ENCODE data around the gene PLXNB2.
A peak's percentile ranks its signal among the peaks of the same experiment; 100 is the strongest.
"Not testable (repeated sequence)": the region's sequence is repeated elsewhere in the genome, so short reads cannot be mapped to it uniquely, and the experiment has no call there.

The PLXNB2 gene

DNA sequence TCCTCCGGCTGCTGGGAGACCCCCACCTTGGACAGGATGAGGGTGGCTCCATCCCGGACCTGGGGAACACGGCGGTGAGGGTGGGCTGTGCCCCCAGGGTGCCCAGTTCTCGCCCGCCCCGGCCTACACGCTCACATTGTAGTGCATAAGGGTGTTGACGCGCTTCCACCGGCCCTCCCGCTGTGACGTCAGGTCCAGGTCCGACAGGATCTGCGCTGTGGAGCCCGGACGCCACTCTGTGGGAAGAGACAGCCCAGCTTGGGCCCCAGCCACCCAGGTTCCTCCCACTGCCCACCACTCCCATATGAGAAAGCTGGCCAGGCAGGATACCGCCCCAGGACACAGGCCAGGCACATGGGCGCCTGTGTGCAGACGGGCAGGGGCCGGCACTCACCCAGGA, 29.0 kb downstream of the PLXNB2 start:
- no peak for DNase-seq

DNA sequence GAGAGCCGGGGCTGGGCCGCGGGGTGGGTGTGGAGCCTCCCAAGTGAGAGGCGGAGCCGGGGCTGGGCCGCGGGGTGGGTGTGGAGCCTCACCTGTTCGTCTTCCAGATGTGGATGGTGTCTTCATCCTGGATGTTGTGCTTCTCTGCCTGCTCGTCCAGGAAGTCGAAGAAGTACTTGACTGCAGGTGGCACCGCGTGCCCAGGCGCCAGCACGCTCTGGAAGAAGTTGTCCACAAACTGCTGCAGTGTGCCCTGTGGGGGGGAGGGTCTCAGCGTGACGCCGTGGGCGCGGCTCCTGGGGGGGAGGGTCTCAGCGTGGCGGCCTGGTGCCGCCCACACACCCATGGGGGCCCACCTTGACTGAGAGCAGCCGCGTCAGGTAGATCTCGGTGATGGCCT, 29.7 kb downstream of the PLXNB2 start:
- DNase-seq, result no peak

DNA sequence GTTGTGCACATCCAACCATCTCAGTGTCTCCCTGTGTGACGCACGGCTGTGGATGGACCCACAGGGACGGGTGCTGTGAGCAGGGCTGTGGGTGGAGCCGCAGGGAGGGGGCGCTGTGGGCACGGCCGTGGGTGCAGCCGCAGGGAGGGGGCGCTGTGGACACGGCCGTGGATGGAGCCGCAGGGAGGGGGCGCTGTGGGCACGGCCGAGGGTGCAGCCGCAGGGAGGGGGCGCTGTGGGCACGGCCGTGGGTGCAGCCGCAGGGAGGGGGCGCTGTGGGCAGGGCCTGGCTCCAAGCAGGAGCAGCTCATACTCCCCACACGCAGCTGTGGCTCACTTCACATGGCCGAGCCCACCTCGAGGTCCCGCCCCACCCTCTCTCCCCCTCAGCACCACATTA, 31.3 kb downstream of the PLXNB2 start:
- DNase-seq, result no peak

DNA sequence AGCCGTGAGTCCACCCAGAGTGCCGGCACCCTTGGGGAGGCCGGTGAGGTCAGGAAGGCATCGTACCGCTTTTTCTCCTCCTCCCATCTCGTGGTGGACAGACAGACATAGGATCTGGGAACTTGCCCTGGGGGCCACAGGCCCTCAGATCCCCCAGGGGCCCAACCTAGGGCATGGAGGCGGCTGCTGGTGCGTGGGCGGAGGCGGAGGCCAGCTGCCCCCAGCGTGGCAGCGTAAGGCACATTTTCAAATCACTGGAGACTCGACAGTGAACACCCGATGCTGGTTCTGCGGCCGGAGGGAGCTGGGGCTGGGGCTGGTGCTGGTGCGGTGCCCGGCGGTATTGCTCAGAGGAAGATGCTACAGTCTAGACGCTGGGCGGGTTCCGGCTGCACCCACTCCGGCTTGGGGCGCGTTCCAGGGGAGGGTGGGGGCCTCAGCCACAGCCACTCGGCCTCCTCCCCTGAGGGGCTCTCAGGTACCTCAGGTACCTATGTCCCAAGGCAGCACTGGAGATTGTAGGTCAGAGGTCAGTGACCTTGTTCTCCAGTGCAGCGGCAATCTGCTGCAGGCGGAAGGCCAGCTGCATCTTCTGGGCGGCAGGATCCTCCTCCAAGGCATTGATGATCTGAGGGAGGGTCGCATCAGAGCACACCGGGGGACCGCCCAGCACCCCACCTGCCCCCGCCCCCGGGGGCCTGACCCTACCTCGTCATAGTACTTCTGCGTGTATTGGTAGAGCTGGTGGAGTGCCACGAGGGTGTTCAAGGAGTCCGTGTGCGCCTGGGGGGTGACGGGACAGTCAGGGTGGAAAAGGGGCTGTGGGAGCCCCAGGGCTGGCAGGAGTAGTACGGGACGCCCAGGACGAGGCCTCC, 32.0 kb downstream of the PLXNB2 start:
- DNase-seq, result no peak

DNA sequence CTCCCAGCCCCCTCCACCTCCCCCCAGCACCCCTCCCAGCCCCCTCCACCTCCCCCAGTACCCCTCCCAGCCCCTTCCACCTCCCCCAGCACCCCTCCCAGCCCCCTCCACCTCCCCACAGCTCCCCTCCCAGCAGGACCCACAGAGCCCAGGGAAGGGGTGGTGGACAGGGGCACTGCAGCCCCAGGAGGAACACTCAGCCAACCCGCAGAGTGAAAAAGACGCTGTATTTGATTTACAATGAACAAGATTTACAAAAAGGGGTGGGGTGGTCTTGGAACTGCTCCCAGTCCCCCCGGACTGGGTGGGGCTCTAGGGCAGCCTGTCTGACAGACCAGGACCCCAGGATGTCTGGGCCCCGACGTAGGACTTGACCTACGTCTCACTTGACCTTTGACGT, 32.7 kb downstream of the PLXNB2 start:
- no peak for DNase-seq

DNA sequence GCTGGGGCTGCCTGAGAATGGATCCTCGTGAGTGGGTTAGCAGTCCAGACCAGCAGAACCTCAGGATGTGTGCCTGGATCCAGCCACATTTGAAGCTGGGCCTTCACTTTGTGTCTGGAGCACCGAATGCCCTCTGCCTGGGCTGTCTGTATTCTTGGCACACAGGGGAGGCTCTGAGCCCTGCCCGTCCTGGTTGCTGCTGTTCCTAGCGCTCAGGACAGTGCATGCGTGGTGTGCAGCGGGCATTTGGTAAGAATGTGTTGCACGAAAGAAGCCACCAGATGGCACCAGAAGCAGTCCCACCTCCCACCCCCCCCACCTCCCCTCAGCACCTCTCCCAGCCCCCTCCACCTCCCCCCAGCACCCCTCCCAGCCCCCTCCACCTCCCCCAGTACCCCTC, 33.1 kb downstream of the PLXNB2 start:
- no peak for DNase-seq

DNA sequence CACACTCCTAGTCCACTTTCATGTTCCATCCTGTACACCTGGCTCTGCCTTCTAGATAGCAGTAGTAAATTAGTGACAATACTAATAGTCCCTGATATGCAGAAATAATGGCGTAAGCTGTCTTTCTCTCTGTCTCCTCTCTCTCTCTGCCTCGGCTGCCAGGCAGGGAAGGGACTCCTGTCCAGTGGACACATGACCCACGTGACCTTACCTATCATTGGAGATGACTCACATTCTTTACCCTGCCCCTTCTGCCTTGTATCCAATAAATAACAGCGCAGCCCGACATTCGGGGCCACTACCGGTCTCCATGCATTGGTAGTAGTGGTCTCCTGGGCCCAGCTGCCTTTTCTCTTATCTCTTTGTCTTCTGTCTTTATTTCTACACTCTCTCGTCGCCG, 33.7 kb downstream of the PLXNB2 start:
- DNase-seq, result not testable (repeated sequence)

DNA sequence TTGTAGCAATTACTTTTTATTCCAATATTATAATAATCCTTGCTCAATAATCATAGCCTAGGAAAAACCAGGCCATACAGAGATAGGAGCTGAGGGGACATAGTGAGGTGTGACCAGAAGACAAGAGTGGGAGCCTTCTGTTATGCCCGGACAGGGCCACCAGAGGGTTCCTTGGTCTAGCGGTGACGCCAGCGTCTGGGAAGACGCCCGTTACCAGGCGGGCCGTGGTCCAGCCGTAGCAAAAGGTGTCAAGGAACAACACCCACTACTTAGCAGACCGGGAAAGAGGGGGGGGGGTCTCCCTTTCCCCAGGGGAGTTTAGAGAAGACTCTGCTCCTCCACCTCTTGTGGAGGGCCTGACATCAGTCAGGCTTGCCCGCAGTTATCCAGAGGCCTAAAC, 34.1 kb downstream of the PLXNB2 start:
- DNase-seq, result not testable (repeated sequence)

DNA sequence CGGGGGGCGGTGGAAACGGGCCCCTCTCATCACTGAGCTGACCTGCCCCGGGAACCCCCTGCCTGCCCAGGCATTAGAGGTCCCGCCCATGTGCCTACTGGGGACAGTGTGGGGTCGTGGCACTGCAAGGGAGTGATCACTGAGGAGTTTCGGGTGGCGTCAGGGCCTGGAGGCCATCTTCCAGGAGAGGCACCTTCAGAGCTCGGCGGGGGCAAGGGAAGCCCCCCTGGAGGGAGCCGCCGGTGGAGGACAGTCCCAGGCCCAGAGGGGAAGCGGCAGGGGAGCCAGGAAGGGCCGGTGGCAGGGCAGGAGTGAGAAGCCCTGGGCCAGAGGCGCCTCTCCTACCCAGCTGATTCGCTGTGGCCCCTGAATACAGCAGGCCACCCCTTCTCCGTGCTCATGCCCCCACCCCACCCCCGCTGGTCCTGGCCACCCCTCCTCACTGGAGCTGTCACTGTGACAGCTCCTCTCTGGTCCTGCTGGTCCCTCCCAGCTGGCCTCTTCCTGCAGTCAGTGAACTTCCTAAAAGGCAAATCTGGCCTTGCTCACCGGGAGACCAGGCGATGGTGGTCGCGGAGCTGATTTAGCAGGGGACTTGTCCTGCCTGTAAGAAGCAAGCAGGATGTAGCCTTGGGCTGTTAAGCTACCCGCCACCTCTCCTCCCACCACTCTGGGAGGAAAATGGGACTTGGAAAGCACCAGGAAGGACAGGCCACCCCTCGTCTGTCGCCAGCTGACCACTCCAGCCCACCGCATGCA, 35.2 kb downstream of the PLXNB2 start:
- DNase-seq, result no peak

DNA sequence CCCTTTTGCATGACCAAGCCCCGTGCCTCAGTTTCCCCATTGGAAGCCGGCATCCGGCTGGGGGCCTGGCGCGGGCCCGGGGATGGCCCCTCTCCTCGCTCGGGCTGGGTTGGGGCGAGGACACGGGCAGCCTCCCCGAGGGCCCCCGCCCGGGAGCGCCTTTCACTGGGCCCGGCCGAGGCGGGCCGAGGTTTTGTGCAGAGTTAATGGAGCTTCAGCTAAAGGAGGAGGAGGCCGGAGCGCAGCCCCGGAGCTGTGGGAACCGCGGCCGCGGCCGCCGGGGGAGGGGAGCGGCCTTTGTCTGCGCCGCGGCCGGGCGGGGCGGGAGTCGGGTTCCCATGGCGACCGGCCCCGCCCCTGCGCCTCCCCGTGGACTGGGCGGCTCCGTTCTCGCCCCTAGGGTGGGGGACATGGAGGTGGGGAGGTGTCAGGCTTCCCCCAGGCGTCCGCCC, 35.9 kb downstream of the PLXNB2 start:
- peak; percentile 13 for DNase-seq

DNA sequence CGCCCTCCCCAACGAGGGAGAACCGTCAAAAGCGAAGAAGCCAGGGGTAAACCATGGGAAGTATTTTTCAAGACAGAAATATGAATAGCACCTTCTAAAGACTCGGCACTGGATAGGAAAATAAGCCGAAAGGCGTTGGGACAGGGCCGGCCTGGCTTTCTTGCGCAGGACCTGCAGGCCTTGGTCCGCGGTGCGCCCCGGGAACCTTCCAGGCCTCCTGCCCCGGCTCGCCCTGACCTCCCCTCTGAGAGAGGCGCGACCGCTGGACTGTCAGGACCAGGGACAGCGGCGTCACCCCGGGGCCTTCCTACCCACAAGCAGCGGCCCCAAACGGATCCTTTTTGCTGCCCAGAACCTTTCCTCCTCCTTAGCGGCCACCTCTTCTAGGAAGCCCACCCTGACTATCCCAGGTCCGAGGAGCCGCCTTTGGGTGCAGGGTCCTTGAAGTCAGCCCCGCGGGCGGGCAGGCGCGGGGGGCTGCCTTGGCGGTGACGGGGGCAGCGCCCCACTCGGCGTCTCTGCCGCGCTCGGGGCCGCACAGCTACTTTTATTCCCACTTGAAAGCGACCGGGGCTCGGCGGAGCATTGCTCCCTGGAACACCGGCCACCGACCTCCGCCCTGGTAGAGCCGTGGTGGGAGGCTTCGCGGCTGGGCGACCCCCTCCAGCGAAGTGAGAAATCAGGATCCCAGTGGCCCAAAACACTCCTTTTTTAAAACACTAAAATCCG, 36.6 kb downstream of the PLXNB2 start:
- no peak for DNase-seq

DNA sequence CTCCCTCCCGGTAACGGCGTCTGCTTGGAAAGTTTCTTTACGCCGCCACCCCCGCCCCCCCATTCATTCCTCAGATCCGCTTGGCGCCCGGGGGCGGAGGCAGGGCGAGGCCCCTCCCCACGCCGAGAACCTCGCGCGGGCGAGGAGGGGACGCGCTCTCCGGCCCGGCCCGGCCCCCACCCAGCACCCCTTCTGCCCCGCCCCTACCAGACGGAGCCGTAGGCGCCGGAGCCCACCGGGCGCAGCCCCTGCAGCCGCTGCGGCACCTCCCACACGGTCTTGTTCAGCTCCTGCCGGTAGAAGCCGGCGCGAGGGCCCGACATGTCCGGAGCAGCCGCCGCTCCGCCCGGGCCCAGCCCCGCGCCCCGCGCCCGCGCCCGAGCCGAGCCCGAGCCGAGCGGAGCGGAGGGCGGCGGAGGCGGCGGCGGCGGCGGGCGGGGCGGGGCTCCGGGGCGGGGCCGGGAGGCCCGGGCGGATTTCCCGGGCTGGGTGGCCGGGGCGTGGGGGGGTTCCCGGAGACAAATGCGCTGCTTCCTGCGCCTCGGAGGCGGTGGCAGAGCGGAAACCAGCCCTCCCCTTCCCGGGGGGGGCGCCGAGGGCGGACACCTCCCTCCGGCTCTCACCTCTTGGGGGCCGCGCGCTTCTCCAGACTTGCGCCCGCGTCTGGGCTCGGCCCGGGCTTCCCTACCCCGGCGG, 37.3 kb downstream of the PLXNB2 start, which contains the start of gene MAPK11:
Gene MAPK11 (minus strand): TSS at position 411 of the 696 bp plus-strand sequence. CDS start 88 bp downstream, at position 323.
- DNase-seq, result peak; percentile 22

DNA sequence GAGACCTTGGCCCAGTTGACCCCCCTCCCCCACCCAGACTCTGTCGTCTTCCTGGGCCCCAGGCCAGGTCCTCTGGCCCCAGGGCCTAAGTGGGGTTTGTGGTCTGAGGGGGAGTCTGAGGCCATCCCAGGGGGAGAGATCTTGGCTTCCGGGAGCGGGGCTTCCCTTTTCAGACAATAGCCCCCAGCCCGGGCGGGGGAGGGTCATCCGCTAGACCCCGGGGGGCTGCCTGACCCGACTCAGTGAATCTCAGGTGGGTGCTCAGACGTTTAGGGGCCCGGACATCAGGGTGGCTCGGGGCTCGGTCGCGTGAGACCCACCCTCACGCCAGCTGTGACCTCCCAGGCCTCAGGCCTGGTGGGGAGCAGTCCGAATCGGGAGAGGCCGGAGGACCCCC, 37.9 kb downstream of the PLXNB2 start:
- DNase-seq, result no peak

DNA sequence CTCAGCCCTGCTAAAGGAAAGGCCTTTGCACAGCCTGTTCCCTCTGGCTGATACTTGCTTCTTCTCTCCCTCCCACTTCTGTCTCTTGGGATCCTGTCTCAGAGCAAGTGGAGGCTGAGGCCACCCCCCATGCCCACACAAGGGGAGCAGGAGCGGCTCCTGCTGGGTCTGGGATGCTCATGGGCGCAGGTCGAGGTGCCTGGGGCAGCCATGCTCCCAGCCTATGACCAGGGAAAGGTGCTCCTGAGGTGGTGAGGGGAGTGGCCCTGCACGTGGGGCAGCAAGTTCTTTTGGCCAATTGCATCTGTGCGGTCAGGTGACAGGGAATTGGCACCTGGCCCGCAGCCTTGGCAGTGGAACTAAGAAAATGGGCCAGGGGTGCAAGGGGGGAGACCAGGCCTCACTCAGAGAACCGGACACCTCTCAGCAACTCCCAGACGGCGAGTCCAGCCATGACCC, 38.8 kb downstream of the PLXNB2 start:
- no peak for DNase-seq

DNA sequence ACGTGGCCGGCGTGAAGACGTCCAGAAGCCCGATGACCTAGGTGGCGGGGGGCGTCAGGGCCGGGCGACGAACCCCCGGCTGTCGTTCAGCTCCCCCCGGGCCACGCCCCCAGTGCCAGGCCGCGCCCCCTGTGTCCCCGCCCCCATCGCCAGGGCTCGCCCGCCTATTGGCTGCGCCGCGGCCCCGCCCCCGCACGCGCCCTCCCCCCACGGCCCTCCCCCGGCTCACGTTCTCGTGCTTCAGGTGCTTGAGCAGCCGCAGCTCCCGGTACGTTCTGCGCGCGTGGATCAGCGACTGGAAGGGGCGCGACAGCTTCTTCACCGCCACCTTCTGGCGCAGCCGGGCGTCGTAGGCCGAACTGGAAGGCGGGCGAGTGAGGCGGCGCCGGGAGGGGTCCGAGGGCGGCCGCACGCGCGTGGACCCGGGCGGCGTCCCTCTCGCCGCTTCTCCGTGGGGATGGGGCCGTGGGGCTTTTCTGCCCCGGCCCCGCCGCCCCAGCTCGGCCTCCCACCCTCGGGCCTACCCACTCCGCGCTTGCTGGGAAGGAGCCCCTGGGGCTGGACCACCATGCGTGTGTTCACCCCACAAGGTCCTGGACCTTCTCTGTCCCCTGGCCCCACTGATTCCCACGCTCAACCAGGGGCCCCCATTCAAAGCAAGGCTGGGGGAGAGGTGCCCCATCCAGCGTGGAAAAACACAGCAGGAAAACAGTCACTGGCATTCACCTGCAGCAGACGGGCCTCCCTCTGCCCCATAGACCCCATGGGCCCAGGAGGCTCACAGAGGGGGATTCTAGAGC, 39.7 kb downstream of the PLXNB2 start:
- DNase-seq, result no peak

DNA sequence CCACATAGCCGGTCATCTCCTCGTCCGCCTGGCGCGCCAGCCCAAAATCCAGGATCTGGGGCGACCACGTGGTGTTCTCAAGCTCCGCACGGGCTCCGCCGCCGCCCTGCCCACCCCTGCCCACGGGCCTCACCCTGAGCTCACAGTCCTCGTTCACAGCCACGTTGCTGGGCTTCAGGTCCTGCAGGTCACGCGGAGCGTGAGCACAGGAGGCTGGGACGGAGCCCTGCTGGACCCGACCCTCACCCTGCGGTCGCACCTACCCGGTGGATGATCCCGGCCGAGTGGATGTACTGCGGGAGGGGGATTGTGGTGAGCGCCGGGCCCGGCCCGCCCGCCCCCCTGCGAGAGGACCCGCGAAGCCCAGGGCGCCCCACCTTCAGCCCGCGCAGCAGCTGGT, 40.5 kb downstream of the PLXNB2 start:
- no peak for DNase-seq

DNA sequence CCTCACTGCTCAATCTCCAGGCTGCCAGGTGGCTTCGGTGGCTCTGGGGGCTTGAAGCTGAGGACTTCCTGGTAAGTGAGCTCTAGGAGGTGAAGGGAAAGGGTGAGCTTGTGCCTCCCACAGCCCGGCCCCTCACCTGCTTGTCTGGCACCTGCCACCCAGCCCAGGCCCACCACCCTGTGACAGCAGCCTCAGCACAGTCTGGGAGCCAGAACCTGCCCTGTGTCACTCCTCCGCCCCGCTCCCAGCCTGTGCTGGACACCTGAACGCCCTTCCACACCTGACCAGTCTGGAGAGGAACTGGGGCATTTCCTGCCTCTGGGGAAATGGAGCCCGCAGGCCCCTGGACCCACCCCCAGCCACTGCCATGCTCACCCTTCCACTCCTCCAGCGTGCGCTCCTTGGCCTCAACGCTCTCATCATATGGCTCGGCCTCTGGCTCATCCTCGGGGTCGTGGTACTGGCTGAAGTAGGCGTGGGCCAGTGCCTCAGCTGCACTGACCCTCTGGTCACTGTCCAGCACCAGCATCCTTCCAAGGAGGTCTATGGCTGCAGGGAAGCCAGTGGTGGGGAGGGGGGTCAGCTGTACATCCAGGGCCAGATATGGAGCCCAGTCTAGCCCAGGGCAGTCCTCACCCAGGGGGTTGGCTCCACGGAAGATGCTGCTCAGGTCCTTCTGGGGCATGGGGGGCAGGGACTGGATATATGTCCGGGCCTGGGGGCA, 42.3 kb downstream of the PLXNB2 start:
- DNase-seq, result no peak

DNA sequence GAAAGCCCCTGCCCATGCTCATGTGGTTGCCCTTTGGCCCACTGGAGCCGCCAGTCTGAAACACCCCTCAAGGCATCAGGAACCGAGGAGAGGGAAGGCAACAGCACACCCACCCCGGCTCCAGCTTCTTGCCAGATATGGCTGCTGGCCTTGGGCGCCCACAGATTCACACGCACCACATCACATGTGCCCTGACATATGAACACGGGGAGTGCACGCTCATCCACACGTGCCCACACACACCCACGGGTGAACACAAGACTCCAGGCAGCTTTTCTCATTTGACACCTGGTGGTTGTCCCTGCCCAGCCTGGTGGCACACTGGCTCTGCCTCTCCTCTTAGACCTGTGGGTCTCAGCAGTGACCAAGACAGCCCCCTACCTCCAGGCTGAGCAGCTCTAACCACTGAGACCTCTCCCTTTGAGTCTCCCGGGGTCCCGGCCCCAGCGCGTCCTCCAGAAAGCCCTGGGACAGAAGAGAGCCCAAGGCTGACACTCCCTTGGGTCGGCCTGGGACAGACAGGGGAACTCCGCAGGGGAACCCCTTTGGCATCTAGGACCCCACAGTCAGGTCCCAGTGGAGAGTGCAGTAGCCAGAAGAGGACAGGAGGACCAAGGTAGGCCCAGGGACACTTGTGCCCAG, 43.2 kb downstream of the PLXNB2 start:
- no peak for DNase-seq

DNA sequence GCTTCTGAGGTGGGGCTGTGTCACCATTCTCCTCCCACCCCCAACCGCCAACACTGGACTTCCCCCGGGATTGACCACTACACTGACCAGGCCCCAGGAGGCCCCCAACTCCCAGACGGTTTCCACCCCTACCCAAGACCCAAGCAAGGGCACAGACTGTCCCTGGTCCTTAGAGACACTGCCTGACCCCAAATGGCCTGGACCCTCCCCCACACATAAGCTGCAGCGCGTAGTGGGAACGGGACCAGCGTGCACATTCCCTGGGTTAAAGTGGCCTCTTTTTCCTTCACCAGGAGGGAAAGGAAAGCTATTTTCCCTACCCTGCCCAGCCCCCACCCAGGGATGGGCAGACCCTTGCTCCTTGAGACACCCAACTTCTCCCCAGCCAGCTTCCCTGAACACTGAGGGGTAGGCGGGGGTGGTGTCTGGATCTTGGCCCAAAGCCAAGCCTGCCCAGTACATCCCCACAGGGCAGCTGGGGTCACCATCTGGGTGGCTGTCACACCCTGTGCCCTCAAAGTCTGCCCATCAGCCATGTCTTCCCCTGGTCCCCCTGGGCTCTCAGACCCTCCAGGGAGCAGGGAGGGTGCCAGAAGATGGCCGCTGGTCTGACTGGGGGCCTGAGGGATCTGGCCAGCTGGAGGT, 44.4 kb downstream of the PLXNB2 start:
- no peak for DNase-seq

DNA sequence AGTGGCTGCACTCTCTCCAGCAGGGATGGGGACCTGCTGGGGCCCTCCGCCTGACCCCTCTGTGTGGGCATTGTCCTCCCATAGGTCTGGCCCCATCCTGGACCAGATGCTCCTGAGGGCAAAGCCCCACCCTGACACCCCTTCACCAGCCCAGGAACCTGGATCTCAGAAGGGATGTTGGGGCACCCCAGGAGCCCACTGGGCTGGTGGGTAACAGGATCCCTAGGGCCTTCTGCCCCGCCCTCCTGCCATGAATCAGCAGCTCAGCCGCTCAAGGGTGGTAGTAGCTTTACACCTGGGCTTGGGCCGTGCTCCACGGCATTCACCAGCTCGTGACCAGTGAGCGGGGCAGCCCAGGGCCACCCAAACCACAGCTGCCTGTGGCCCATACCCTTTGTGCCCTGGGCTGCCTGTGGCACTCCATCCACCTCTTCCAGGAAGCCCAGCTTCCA, 45.0 kb downstream of the PLXNB2 start:
- no peak for DNase-seq
